Suprapubic skin (tissue), 4 donors: ENCODE measurements around the gene KRTAP10-11. TPM values are rescaled to one million over a fixed set of nuclear protein-coding genes. Genes with fewer than 3 reads are reported as not detected.

Source experiments
- DNase-seq, 2 donors: peaks; one replicate each; pipeline ENCODE4 v3.0.0-alpha.2; 2019; ENCODE audit warnings: low spot score in 2 of 2
- H3K27ac ChIP-seq: fragments of 200-600 bp; sonication (generic); one replicate; pipeline ENCODE4 v1.5.1; 2019
- H3K27me3 ChIP-seq: fragments of 200-600 bp; sonication (generic); one replicate; pipeline ENCODE4 v1.5.1; 2019
- H3K36me3 ChIP-seq: fragments of 200-600 bp; sonication (generic); one replicate; pipeline ENCODE4 v1.5.1; 2019
- H3K4me1 ChIP-seq: fragments of 200-600 bp; sonication (generic); one replicate; pipeline ENCODE4 v1.5.1; 2019
- H3K4me3 ChIP-seq: fragments of 200-600 bp; sonication (generic); one replicate; pipeline ENCODE4 v1.5.1; 2019; ENCODE audit warnings: mild to moderate bottlenecking
- H3K9me3 ChIP-seq: fragments of 200-600 bp; sonication (generic); one replicate; pipeline ENCODE4 v1.5.1; 2019
- EP300 ChIP-seq: sonication (generic); formaldehyde crosslinking; IDR thresholded peaks from one replicate; pipeline ENCODE4 v1.6.1; 2017; ENCODE audit warnings: antibody characterized with exemption
- POLR2A ChIP-seq, 2 donors: fragments of 450-650 bp; IDR thresholded peaks; one replicate each; pipeline ENCODE4 v1.6.1; 2017; ENCODE audit warnings: antibody characterized with exemption in 2 of 2, mild to moderate bottlenecking in 2 of 2, moderate library complexity in 2 of 2
- POLR2AphosphoS5 ChIP-seq, 3 donors: sonication (generic); formaldehyde crosslinking; IDR thresholded peaks; one replicate each; pipeline ENCODE4 v1.6.1; 2017; ENCODE audit warnings: antibody characterized with exemption in 3 of 3
- WGBS: methylation state at CpG from one replicate; pipeline ENCODE4 v1.1.5; 2018; 5-methylcytosine and 5-hydroxymethylcytosine counted together
- total RNA-seq, 4 donors: library from RNA; depleted of rRNA; stranded (reverse); fragments of >200 nt; gene quantifications; one replicate each; pipeline ENCODE4 v1.1.0, GENCODE V29; 2016
- TF ChIP-seq, protein P1 (sequence below), 2 donors: fragments of 200-600 bp in 1 of 2; fragments of 450-650 bp in 1 of 2; sonication (generic) in 1 of 2; IDR thresholded peaks; one replicate each; pipeline ENCODE4 v1.5.1; 2016 to 2019; ENCODE audit warnings: antibody characterized with exemption in 2 of 2, mild to moderate bottlenecking in 1 of 2, moderate library complexity in 1 of 2

KRTAP10-11 gene
- total RNA-seq, 4 donors from 2014 or later, result 1.9 to 11.7 (median 3.5) TPM; not detected in 1

DNA sequence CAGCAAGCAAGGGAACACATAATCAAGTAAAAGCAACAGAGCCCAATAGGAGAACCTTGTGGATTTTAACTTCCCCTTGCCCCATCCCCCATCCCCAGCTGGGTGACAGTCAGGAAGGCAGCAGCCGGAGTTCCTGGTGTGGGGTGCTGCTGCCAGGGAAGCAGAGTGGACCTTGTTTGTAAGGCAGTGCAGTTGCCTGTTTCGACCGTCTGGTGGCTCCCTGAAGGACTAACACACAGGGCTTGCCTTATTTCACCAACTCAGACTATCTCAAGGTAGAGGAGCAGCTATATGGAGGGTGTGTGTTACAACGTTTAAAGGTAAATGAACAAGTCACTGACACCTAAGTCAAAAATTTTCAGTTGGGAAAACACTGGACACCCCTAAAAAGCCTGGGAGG lies 27.7 kb upstream of the KRTAP10-11 start:
- H3K27ac ChIP-seq, result no peak overlapping the region
- H3K4me1 ChIP-seq, result no peaks in the 10 kb centered on the region
- no peaks in the 10 kb centered on the region for H3K36me3 ChIP-seq
- no peak for DNase-seq
- TF ChIP-seq, protein P1, sequence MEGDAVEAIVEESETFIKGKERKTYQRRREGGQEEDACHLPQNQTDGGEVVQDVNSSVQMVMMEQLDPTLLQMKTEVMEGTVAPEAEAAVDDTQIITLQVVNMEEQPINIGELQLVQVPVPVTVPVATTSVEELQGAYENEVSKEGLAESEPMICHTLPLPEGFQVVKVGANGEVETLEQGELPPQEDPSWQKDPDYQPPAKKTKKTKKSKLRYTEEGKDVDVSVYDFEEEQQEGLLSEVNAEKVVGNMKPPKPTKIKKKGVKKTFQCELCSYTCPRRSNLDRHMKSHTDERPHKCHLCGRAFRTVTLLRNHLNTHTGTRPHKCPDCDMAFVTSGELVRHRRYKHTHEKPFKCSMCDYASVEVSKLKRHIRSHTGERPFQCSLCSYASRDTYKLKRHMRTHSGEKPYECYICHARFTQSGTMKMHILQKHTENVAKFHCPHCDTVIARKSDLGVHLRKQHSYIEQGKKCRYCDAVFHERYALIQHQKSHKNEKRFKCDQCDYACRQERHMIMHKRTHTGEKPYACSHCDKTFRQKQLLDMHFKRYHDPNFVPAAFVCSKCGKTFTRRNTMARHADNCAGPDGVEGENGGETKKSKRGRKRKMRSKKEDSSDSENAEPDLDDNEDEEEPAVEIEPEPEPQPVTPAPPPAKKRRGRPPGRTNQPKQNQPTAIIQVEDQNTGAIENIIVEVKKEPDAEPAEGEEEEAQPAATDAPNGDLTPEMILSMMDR (IDR thresholded peaks at IDR 0.05), result no peak
- TF ChIP-seq POLR2AphosphoS5 (IDR thresholded peaks at IDR 0.05) (no peak), EP300 (no peak), POLR2A (IDR thresholded peaks at IDR 0.05) (no peak)
- peaks cover 23% of the 10 kb centered on the region for H3K27me3 ChIP-seq
- no peak overlapping the region for H3K4me3 ChIP-seq
- 65% methylated on average over 4 of the region's 4 CpGs for WGBS
- peaks cover 10% of the 10 kb centered on the region for H3K9me3 ChIP-seq

DNA sequence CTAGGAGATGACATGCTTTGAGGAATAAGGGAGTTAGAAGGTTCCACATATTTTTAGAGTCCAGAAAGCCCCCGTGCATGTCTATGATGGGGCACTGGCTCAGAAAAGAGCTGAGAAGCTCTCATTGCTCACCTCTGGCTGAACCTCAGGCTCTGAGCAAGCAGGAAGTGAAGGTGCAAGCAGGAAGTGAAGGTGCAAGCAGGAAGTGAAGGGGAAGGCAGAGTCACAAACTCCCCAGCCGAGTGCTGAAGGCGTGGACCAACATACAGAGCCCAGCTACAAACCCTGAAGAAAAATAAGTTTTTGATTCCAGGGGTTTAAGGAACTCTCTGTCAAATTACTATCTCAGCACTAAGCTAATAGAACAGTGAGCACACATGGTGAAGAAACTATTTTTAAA lies 27.3 kb upstream of the KRTAP10-11 start:
- Histone ChIP-seq H3K36me3 (no peaks in the 10 kb centered on the region), H3K9me3 (peaks cover 14% of the 10 kb centered on the region), H3K27me3 (peaks cover 19% of the 10 kb centered on the region), H3K4me3 (no peak overlapping the region), H3K4me1 (no peaks in the 10 kb centered on the region), H3K27ac (no peak overlapping the region)
- WGBS, result 69% methylated on average over 3 of the region's 3 CpGs
- TF ChIP-seq POLR2AphosphoS5 (IDR thresholded peaks at IDR 0.05) (no peak), EP300 (no peak), POLR2A (IDR thresholded peaks at IDR 0.05) (no peak)
- TF ChIP-seq, protein P1 (IDR thresholded peaks at IDR 0.05), result no peak
- DNase-seq, result no peak

DNA sequence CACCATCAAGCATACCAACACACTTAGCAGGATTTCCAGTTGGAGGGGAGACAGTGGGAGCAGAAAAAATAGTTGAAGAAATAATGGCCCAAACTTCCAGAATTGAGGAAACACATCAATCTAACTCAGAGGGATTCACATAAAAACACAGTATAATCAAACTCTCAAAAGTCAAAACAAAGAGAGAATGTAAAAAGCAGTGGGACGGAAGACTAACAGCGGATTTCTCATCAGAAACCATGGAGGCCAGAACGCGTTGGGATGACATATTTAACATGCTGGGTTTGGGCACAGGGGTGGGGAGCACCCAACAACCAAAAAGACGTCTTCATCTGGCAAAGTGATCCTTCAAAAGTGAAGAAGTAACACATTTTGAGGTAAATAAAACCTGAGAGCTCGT lies 26.3 kb upstream of the KRTAP10-11 start:
- no peaks in the 10 kb centered on the region for H3K36me3 ChIP-seq
- no peak overlapping the region for H3K27ac ChIP-seq
- 88% methylated on average over 6 of the region's 6 CpGs for WGBS
- H3K9me3 ChIP-seq, result peaks cover 15% of the 10 kb centered on the region
- DNase-seq, result no peak
- H3K4me1 ChIP-seq, result no peaks in the 10 kb centered on the region
- TF ChIP-seq POLR2A (IDR thresholded peaks at IDR 0.05) (no peak), EP300 (no peak), POLR2AphosphoS5 (IDR thresholded peaks at IDR 0.05) (no peak)
- TF ChIP-seq, protein P1 (IDR thresholded peaks at IDR 0.05), result no peak
- H3K4me3 ChIP-seq, result no peak overlapping the region
- H3K27me3 ChIP-seq, result peaks cover 15% of the 10 kb centered on the region

DNA sequence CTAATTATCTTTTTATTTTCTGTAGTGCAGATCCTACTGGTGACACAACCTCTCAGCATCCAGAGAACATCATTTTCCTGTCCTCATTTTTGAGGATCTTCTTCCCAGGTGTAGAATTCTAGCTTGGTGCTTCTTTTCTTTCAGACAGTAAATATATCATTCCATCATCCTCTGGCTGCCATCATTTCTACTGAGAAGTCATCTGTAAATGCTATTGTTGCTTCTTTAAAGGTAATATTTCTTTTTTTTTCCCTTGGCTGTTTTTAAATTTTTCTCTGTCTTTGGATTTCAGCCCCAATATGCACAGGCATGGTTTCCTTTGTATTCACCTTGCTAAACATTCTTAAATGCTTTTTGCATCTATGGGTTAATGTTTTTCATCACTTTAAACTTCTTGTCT lies 22.6 kb upstream of the KRTAP10-11 start:
- H3K36me3 ChIP-seq, result no peaks in the 10 kb centered on the region
- TF ChIP-seq POLR2A (IDR thresholded peaks at IDR 0.05) (no peak), EP300 (no peak), POLR2AphosphoS5 (IDR thresholded peaks at IDR 0.05) (no peak)
- TF ChIP-seq, protein P1 (IDR thresholded peaks at IDR 0.05), result no peak
- H3K27me3 ChIP-seq, result peaks cover 15% of the 10 kb centered on the region
- no peaks in the 10 kb centered on the region for H3K4me1 ChIP-seq
- H3K9me3 ChIP-seq, result peaks cover 15% of the 10 kb centered on the region
- DNase-seq, result no peak
- no peak overlapping the region for H3K4me3 ChIP-seq
- no peak overlapping the region for H3K27ac ChIP-seq

DNA sequence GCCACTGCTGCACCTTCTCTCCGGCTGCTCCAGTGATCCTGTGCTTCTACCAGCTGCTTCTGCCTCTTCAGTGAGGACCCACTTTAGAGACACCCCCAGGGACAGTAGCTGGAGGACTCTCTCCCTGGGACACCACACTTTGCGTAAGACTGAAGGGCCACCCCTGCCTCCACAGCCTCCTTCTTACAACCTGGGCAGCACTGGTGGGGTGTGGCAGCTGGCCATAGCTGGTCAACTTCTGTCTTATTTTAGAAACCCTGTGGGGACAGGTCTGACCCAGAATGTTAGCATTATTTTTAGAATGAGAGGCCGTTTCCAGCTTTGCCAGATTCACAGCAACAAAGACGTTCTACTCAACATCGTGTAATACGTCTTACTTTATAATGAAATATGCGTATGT lies 20.5 kb upstream of the KRTAP10-11 start:
- Histone ChIP-seq H3K27me3 (peaks cover 21% of the 10 kb centered on the region), H3K27ac (no peak overlapping the region), H3K4me1 (no peaks in the 10 kb centered on the region), H3K9me3 (peaks cover 8% of the 10 kb centered on the region), H3K4me3 (no peak overlapping the region), H3K36me3 (no peaks in the 10 kb centered on the region)
- no peak for DNase-seq
- TF ChIP-seq EP300, result no peak
- TF ChIP-seq, protein P1 (IDR thresholded peaks at IDR 0.05), result no peak
- no peak for TF ChIP-seq POLR2A (IDR thresholded peaks at IDR 0.05)
- no peak for TF ChIP-seq POLR2AphosphoS5 (IDR thresholded peaks at IDR 0.05)
- 95% methylated on average over 7 of the region's 7 CpGs for WGBS
